T-helper 17 cell (primary cell): Measurements from ENCODE around the gene ADGRL3. TPM values are rescaled to one million over a fixed set of nuclear protein-coding genes. Genes with fewer than 3 reads are reported as not detected.

Experiments used
- ATAC-seq: fragments of 150-1000 bp; cut with Tn5 transposase; 2 replicates; pipeline ENCODE4 v1.10.0; 2021; ENCODE audit warnings: mild to moderate bottlenecking, moderate library complexity
- DNase-seq, 3 donors: peaks; one replicate each; pipeline versions ENCODE4 v3.0.0 to v3.0.0-alpha.2; 2020 to 2021
- H3K9me3 ChIP-seq: one replicate; pipeline ENCODE4 v1.7.0; 2013; ENCODE audit warnings: low read length, mild to moderate bottlenecking; ENCODE audit not compliant: control insufficient read depth, poor library complexity, severe bottlenecking
- H3K27ac Mint-ChIP-seq: one replicate; pipeline ENCODE4 v1.8.0; 2022; ENCODE audit warnings: mild to moderate bottlenecking, moderate library complexity, mixed read lengths
- H3K27me3 Mint-ChIP-seq: one replicate; pipeline ENCODE4 v1.8.0; 2022; ENCODE audit warnings: mixed read lengths
- H3K36me3 Mint-ChIP-seq: one replicate; pipeline ENCODE4 v1.8.0; 2022; ENCODE audit warnings: low read depth, mixed read lengths
- H3K4me1 Mint-ChIP-seq: one replicate; pipeline ENCODE4 v1.8.0; 2022; ENCODE audit warnings: mild to moderate bottlenecking, mixed read lengths
- H3K4me3 Mint-ChIP-seq: one replicate; pipeline ENCODE4 v1.8.0; 2022; ENCODE audit warnings: mild to moderate bottlenecking, moderate library complexity, mixed read lengths
- total RNA-seq, 4 donors: library from RNA in 2 of 4; stranded (reverse) in 2 of 4; gene quantifications; one replicate each; pipeline ENCODE4 v1.2.3 and lab custom pipeline; 2022 to 2026

Gene ADGRL3
- total RNA-seq, 2 donors from 2014 or later, result not detected

- Mint-ChIP-seq H3K4me1 (no peaks in the 10 kb centered on the region), H3K27ac (no peak overlapping the region), H3K27me3 (no peaks in the 10 kb centered on the region), H3K4me3 (no peak overlapping the region), H3K36me3 (no peaks in the 10 kb centered on the region)
- ATAC-seq, result no peak
- no peak for DNase-seq
- no peaks in the 10 kb centered on the region for H3K9me3 ChIP-seq
Observed at GRCh38 chr4:61877893-61878292, 677.8 kb downstream of the ADGRL3 start.

DNA sequence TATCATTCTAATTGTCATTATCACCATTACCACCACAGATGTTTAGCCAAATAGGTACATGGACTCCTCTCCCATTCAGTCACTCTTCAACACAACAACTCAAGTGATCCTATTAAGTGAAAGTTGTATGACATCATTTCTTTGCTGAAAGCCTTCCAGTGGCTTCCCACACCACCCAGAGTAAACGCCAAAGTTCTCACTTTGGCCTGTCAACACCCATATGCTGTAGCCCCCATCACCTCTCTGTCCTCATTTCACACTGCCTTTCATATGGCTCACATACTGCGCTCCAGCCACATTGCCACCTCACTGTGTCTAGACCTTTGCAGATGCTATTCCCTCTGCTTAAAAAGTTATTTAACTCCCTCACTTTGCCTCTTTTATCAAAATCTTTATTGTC is 682.3 kb downstream of the ADGRL3 start:
- no peak for ATAC-seq
- no peak overlapping the region for H3K27ac Mint-ChIP-seq

DNA sequence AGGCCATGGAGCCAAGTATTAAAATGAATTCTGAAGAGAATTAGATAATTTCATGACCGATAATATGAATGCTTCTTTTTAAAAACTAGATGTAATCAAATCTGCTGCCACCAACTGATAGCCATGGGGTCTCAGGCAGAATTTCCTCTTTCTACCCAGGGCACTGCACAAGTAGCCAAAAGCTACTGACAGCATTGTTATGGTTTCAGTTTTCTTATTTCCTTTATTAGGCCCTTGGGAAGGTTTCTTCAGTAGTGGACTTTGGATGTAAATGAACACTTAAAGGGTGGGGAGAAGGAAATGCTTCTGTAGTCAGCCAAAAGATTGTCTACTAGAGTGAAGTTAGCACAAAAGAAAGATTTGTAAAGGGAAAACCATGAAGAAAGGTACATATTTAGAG is 686.0 kb downstream of the ADGRL3 start:
- no peaks in the 10 kb centered on the region for H3K9me3 ChIP-seq
- H3K36me3 Mint-ChIP-seq, result no peaks in the 10 kb centered on the region
- H3K4me3 Mint-ChIP-seq, result no peak overlapping the region
- DNase-seq (no peak), ATAC-seq (no peak)
- no peaks in the 10 kb centered on the region for H3K27me3 Mint-ChIP-seq
- no peaks in the 10 kb centered on the region for H3K4me1 Mint-ChIP-seq
- no peak overlapping the region for H3K27ac Mint-ChIP-seq

More for the DNA sequence above, 682.3 kb downstream of the ADGRL3 start:
- Mint-ChIP-seq H3K27me3 (no peaks in the 10 kb centered on the region), H3K4me1 (no peaks in the 10 kb centered on the region), H3K36me3 (no peaks in the 10 kb centered on the region), H3K4me3 (no peak overlapping the region)
- no peak for DNase-seq
- H3K9me3 ChIP-seq, result no peaks in the 10 kb centered on the region

DNA sequence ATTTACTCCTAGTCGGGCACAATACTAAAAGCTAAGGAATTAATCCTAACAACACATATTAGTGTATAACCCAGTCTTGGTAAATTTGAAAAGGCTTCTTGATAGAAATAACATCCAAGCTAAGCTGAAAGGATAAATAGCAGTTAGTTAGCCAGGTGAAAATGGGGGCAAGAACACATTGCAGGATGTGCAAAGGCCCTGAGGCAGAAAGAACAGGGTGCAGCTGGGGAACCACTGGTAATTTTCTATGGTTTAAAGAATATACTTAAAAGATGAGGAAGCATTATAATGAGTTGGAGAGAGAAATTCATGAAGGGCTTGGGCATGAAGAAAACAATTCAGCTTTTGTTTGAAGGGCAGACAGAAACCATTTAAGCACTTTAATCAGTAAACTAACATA is 689.0 kb downstream of the ADGRL3 start:
- H3K9me3 ChIP-seq, result no peaks in the 10 kb centered on the region
- DNase-seq (no peak), ATAC-seq (no peak)
- H3K36me3 Mint-ChIP-seq, result no peaks in the 10 kb centered on the region
- no peaks in the 10 kb centered on the region for H3K4me1 Mint-ChIP-seq
- H3K27me3 Mint-ChIP-seq, result no peaks in the 10 kb centered on the region
- no peak overlapping the region for H3K4me3 Mint-ChIP-seq
- H3K27ac Mint-ChIP-seq, result no peak overlapping the region

GRCh38 chr4:61890321-61890720 is 690.2 kb downstream of the ADGRL3 start:
- Mint-ChIP-seq H3K4me1 (no peaks in the 10 kb centered on the region), H3K36me3 (no peaks in the 10 kb centered on the region), H3K4me3 (no peak overlapping the region), H3K27ac (no peak overlapping the region), H3K27me3 (no peaks in the 10 kb centered on the region)
- no peak for ATAC-seq
- DNase-seq, result no peak
- no peaks in the 10 kb centered on the region for H3K9me3 ChIP-seq

GRCh38 chr4:61891953-61892352 is 691.8 kb downstream of the ADGRL3 start:
- Mint-ChIP-seq H3K4me1 (no peaks in the 10 kb centered on the region), H3K4me3 (no peak overlapping the region), H3K27me3 (no peaks in the 10 kb centered on the region), H3K36me3 (no peaks in the 10 kb centered on the region), H3K27ac (no peak overlapping the region)
- no peak for DNase-seq
- no peaks in the 10 kb centered on the region for H3K9me3 ChIP-seq
- no peak for ATAC-seq

DNA sequence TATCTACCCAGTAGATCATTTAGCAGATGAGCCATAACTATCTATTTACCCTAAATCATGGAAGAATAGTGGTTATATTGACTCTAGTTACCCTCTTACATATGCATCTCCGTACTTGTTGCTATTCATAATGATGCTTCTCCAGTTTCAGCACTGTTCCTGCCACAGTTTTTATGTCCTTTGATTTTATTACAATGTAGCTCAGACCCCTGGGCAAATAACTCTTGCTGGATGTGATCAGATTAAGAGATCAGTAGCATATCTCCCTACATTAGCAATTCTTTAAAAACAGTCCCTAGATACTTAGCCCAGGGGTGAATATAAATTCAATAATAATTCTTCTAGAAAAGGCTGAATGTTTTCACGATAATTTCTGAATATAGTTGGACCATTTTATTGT is 696.5 kb downstream of the ADGRL3 start:
- H3K4me1 Mint-ChIP-seq, result no peaks in the 10 kb centered on the region
- no peak for ATAC-seq

GRCh38 chr4:61909031-61909430 is 708.9 kb downstream of the ADGRL3 start:
- no peaks in the 10 kb centered on the region for H3K9me3 ChIP-seq
- H3K27ac Mint-ChIP-seq, result no peak overlapping the region
- H3K4me1 Mint-ChIP-seq, result no peaks in the 10 kb centered on the region
- H3K27me3 Mint-ChIP-seq, result no peaks in the 10 kb centered on the region
- H3K4me3 Mint-ChIP-seq, result no peak overlapping the region
- ATAC-seq (no peak), DNase-seq (no peak)
- no peaks in the 10 kb centered on the region for H3K36me3 Mint-ChIP-seq

More for the DNA sequence above, 696.5 kb downstream of the ADGRL3 start:
- Mint-ChIP-seq H3K4me3 (no peak overlapping the region), H3K27ac (no peak overlapping the region), H3K27me3 (no peaks in the 10 kb centered on the region), H3K36me3 (no peaks in the 10 kb centered on the region)
- no peaks in the 10 kb centered on the region for H3K9me3 ChIP-seq
- DNase-seq, result no peak

GRCh38 chr4:61911313-61911756 is 711.2 kb downstream of the ADGRL3 start:
- H3K27ac Mint-ChIP-seq, result no peak overlapping the region
- H3K4me3 Mint-ChIP-seq, result no peak overlapping the region
- no peaks in the 10 kb centered on the region for H3K4me1 Mint-ChIP-seq
- no peaks in the 10 kb centered on the region for H3K36me3 Mint-ChIP-seq
- DNase-seq (no peak), ATAC-seq (no peak)
- H3K27me3 Mint-ChIP-seq, result no peaks in the 10 kb centered on the region
- H3K9me3 ChIP-seq, result no peaks in the 10 kb centered on the region

- no peaks in the 10 kb centered on the region for H3K36me3 Mint-ChIP-seq
- ATAC-seq, result no peak
- no peak overlapping the region for H3K27ac Mint-ChIP-seq
- H3K27me3 Mint-ChIP-seq, result no peaks in the 10 kb centered on the region
- no peaks in the 10 kb centered on the region for H3K4me1 Mint-ChIP-seq
- no peak overlapping the region for H3K4me3 Mint-ChIP-seq
- H3K9me3 ChIP-seq, result no peaks in the 10 kb centered on the region
- no peak for DNase-seq
Observed at GRCh38 chr4:61913619-61914018, 713.5 kb downstream of the ADGRL3 start.

- H3K4me1 Mint-ChIP-seq, result no peaks in the 10 kb centered on the region
- H3K36me3 Mint-ChIP-seq, result no peaks in the 10 kb centered on the region
- H3K4me3 Mint-ChIP-seq, result no peak overlapping the region
- no peak overlapping the region for H3K27ac Mint-ChIP-seq
- H3K9me3 ChIP-seq, result no peaks in the 10 kb centered on the region
- ATAC-seq (no peak), DNase-seq (no peak)
- H3K27me3 Mint-ChIP-seq, result no peaks in the 10 kb centered on the region
Observed at GRCh38 chr4:61915501-61915900, 715.4 kb downstream of the ADGRL3 start.

DNA sequence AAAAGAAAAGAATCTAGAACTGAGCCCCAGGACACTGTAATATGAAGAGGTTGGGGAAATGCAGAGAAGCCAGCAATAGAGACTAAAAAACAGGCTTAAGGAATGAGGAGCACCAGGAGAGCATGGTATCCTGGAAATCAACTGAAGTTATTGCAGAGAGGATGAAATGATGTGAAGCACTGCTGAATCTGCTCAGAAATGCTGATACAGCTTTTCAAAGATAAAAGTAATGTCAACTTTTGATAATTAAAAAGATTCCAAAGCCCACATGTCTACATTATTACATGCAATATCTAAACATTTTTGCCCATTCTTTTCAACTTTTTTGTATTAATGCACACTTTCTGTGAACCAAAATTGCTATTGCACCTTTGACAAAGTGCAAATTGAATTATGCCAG is 718.4 kb downstream of the ADGRL3 start:
- H3K36me3 Mint-ChIP-seq, result no peaks in the 10 kb centered on the region
- DNase-seq (no peak), ATAC-seq (no peak)
- no peak overlapping the region for H3K27ac Mint-ChIP-seq
- no peak overlapping the region for H3K4me3 Mint-ChIP-seq
- H3K4me1 Mint-ChIP-seq, result no peaks in the 10 kb centered on the region
- no peaks in the 10 kb centered on the region for H3K9me3 ChIP-seq
- H3K27me3 Mint-ChIP-seq, result no peaks in the 10 kb centered on the region

DNA sequence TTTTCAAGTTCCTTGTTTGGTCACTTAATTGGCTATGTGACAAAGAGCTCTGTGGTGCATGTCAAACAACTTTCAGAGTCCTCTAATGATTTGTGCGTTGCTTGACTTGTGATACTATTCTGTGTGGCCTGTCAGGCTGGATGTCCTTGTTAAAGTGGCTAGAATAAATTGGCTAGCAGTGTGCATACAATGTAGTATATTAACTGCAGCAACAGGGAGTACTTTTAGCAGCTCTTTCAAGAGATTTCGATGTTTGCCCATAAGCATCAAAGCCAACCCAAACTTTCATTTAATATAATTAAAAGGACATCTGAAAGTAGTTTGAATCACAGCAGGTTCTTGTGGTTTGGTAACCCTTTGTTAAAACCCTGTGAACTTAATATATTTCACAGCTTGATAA is 718.9 kb downstream of the ADGRL3 start:
- H3K36me3 Mint-ChIP-seq, result no peaks in the 10 kb centered on the region
- H3K4me3 Mint-ChIP-seq, result no peak overlapping the region
- H3K9me3 ChIP-seq, result no peaks in the 10 kb centered on the region
- H3K27me3 Mint-ChIP-seq, result no peaks in the 10 kb centered on the region
- no peaks in the 10 kb centered on the region for H3K4me1 Mint-ChIP-seq
- no peak overlapping the region for H3K27ac Mint-ChIP-seq
- DNase-seq (no peak), ATAC-seq (no peak)

DNA sequence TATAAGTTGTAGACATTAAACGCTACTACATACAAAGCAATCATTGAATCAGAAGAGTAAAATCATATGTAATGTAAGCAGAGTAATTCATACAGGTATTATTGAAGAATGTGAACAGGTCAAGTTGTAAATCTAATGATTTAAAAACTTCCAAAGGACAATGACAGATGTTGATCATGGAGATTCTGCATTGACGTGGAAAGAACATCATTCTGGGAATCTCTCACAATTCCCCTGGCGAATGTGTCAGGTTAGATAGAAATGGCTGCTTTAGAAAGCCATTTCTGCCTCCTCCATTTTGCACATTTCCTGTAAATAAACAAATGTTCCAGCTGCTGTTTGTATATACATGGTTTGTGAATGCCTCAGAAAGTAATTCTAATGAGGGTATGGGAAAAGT is 719.4 kb downstream of the ADGRL3 start:
- H3K4me1 Mint-ChIP-seq, result no peaks in the 10 kb centered on the region
- H3K9me3 ChIP-seq, result no peaks in the 10 kb centered on the region
- no peaks in the 10 kb centered on the region for H3K36me3 Mint-ChIP-seq
- no peaks in the 10 kb centered on the region for H3K27me3 Mint-ChIP-seq
- H3K27ac Mint-ChIP-seq, result no peak overlapping the region
- ATAC-seq, result no peak
- H3K4me3 Mint-ChIP-seq, result no peak overlapping the region
- DNase-seq, result no peak

GRCh38 chr4:61921920-61922319 is 721.8 kb downstream of the ADGRL3 start:
- H3K36me3 Mint-ChIP-seq, result no peaks in the 10 kb centered on the region

More at GRCh38 chr4:61921920-61922319, 721.8 kb downstream of the ADGRL3 start:
- Mint-ChIP-seq H3K4me1 (no peaks in the 10 kb centered on the region), H3K27ac (no peak overlapping the region), H3K4me3 (no peak overlapping the region), H3K27me3 (no peaks in the 10 kb centered on the region)
- no peaks in the 10 kb centered on the region for H3K9me3 ChIP-seq
- ATAC-seq (no peak), DNase-seq (no peak)
